BE2C (cell line): Measurements from ENCODE around the gene GPR37.

ENCODE experiments used
- DNase-seq: peaks from one replicate; pipeline ENCODE4 v3.0.0-alpha.2; 2020
- H3K27me3 ChIP-seq: fragments of 250-450 bp; sonication (Bioruptor Pico); 2 replicates; pipeline ENCODE4 v1.5.1; 2020; ENCODE audit warnings: mild to moderate bottlenecking
- H3K36me3 ChIP-seq: fragments of 250-450 bp; sonication (Bioruptor Pico); 2 replicates; pipeline ENCODE4 v1.5.1; 2020; ENCODE audit warnings: mild to moderate bottlenecking
- H3K4me1 ChIP-seq: fragments of 250-450 bp; sonication (Bioruptor Pico); 2 replicates; pipeline ENCODE4 v1.5.1; 2020
- H3K4me3 ChIP-seq: 2 replicates; pipeline ENCODE4 v1.5.1; 2011; ENCODE audit warnings: low read depth, low read length
- H3K9me3 ChIP-seq: fragments of 250-450 bp; sonication (Bioruptor Pico); 2 replicates; pipeline ENCODE4 v1.5.1; 2020
- TF ChIP-seq, protein P1 (sequence below): IDR thresholded peaks from 2 replicates; pipeline ENCODE4 v1.5.1; 2012; ENCODE audit warnings: mild to moderate bottlenecking, low read depth, low read length

The GPR37 gene

DNA sequence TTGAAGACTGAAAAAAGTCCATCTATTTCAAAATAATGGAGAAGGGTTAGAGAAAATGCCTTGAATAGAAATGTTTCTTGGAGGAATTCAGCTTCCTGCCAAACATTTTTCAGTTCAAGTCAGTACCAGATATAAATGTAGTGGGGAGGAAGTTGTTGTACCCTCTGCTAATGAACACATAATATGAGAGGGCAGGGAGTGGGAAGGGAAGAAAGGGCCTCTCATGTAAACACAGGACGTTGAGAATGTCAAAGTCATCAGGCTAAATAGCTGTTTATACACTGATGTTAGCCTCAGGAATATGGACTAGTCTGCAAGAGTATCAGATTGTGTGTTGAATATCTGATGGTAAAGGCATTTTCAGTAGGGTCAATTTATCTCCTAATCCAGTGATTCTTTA lies 37.0 kb downstream of the GPR37 start:
- H3K4me3 ChIP-seq, result no peak overlapping the region
- TF ChIP-seq, protein P1, sequence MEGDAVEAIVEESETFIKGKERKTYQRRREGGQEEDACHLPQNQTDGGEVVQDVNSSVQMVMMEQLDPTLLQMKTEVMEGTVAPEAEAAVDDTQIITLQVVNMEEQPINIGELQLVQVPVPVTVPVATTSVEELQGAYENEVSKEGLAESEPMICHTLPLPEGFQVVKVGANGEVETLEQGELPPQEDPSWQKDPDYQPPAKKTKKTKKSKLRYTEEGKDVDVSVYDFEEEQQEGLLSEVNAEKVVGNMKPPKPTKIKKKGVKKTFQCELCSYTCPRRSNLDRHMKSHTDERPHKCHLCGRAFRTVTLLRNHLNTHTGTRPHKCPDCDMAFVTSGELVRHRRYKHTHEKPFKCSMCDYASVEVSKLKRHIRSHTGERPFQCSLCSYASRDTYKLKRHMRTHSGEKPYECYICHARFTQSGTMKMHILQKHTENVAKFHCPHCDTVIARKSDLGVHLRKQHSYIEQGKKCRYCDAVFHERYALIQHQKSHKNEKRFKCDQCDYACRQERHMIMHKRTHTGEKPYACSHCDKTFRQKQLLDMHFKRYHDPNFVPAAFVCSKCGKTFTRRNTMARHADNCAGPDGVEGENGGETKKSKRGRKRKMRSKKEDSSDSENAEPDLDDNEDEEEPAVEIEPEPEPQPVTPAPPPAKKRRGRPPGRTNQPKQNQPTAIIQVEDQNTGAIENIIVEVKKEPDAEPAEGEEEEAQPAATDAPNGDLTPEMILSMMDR, result no peak
- H3K4me1 ChIP-seq, result no peaks in the 10 kb centered on the region
- no peaks in the 10 kb centered on the region for H3K36me3 ChIP-seq
- no peak for DNase-seq
- no peaks in the 10 kb centered on the region for H3K27me3 ChIP-seq
- no peaks in the 10 kb centered on the region for H3K9me3 ChIP-seq

DNA sequence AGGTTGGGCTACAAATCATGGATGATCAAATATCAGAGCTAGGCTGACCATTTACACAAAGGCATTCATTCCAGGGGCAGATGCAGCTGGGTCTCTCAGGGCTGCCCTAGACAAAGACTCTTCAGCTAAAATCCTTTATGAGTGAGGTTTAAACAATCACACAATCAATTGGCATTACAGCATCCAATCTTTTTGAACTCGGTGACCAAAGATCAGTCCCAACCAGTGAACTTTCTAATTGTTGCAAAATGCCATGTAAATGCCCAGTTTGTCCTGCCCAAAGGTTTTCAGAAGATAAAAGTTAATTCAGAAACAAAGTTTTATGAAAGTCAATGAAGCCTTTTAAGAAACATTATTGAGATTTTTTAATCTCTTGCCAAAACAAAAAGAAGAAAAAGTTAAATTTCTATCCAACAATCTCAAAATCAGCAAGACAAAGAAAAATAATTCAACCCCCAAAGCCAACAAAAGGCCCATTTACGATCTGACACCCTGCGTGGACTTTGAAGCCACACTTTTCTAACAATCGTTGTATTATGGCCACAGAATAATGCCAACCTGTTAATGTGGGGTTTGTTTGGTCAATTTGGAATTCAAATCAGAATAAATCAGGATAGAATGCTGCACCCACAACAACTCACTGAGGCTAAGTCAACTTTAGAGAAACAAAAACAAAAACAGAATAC lies 40.9 kb downstream of the GPR37 start:
- Histone ChIP-seq H3K4me3 (no peak overlapping the region), H3K4me1 (no peaks in the 10 kb centered on the region), H3K27me3 (no peaks in the 10 kb centered on the region; the same call in 1 of the 2 replicates), H3K36me3 (no peaks in the 10 kb centered on the region), H3K9me3 (no peaks in the 10 kb centered on the region)
- TF ChIP-seq, protein P1, result no peak
- DNase-seq, result no peak

DNA sequence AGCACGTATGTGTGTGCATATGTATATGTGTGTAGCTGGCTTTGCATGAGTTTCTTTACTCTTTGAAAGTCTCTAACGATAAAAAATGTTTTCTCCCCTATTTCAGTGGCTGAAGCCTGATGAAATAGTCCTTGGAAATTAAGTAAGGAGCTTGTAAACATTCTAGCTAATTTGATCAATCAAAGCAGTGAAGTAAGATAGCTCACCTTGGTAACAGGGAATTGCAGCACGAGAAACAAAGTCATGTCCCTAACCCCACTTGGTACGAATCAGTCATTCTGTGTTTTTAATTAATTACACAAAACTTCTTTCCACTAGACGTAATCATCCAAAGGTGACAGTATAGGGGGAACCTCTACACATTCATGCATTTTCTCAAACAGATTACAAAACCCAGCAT lies 41.5 kb downstream of the GPR37 start:
- DNase-seq, result no peak
- TF ChIP-seq, protein P1, result no peak
- no peaks in the 10 kb centered on the region for H3K9me3 ChIP-seq
- H3K27me3 ChIP-seq, result peaks cover 3% of the 10 kb centered on the region; the same call in 1 of the 2 replicates
- H3K4me1 ChIP-seq, result no peaks in the 10 kb centered on the region
- no peaks in the 10 kb centered on the region for H3K36me3 ChIP-seq
- H3K4me3 ChIP-seq, result no peak overlapping the region

DNA sequence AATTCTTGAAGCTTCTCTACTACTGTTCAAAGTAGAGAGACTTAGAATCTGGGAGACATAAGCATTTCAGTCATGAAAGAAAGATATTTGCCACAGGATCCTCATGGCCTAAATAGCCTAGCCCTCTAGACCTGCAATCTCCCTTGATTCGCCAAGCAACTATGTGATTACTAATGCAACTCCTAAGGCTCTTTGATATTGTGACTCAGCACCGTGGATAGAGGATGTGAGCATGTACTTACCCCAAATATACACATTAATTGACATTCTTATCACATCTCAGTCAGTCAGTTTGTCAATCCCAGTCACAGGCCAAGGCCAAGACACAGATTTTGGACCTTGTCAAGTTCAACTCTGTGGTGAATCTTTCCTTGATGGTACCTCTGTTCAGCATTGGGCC lies 42.6 kb downstream of the GPR37 start:
- H3K4me1 ChIP-seq, result no peaks in the 10 kb centered on the region
- H3K4me3 ChIP-seq, result no peak overlapping the region
- TF ChIP-seq, protein P1, result no peak
- no peaks in the 10 kb centered on the region for H3K9me3 ChIP-seq
- H3K27me3 ChIP-seq, result peaks cover 3% of the 10 kb centered on the region; the same call in 1 of the 2 replicates
- no peak for DNase-seq
- no peaks in the 10 kb centered on the region for H3K36me3 ChIP-seq

DNA sequence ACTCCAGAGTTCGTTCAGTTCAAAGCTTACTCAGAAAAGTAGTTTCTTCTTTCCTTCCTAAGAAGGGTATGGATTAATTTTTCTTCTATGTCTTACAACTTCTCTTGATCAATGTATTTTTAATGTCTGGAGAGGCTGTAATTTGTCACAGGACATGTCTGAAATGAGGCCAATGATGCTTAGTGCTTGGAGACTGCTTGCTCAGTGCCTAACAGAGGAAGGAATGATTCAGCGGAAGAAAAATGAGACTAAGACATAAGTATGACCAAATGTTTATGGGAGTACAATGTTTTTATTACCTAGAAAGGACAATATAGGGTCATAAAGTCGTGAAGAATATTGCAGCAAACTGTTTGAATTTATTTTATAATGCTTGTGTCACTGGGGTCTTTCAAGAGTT lies 43.3 kb downstream of the GPR37 start:
- no peaks in the 10 kb centered on the region for H3K36me3 ChIP-seq
- no peak for DNase-seq
- peaks cover 3% of the 10 kb centered on the region; the same call in 1 of the 2 replicates for H3K27me3 ChIP-seq
- TF ChIP-seq, protein P1, result no peak
- H3K4me1 ChIP-seq, result no peaks in the 10 kb centered on the region
- H3K4me3 ChIP-seq, result no peak overlapping the region
- H3K9me3 ChIP-seq, result no peaks in the 10 kb centered on the region

DNA sequence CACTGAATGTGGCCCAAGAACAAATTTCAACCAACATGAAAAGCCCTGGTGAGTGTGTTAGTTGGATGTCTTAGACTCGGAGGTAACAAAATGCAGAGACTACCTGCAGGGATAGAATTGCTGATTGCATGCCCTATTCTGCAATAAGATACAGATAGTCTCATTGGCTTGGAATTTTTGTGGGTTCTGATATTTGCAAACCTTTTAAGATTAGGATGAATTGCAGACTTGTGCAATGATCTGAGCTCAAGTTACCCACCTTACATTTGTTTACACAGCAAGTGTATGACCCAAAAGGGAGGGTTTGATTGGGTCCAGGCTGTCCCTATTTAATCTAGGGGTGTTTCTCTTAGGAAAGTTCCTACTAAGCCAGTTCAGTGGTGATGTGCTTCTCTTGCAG lies 45.4 kb downstream of the GPR37 start:
- Histone ChIP-seq H3K4me3 (no peak overlapping the region), H3K27me3 (peaks cover 3% of the 10 kb centered on the region; the same call in 1 of the 2 replicates), H3K9me3 (no peaks in the 10 kb centered on the region), H3K4me1 (no peaks in the 10 kb centered on the region), H3K36me3 (no peaks in the 10 kb centered on the region)
- TF ChIP-seq, protein P1, result no peak
- no peak for DNase-seq
